Kidney epithelial cell (primary cell): Measurements from ENCODE around the gene LTB4R. TPM values are rescaled to one million over a fixed set of nuclear protein-coding genes. Genes with fewer than 3 reads are reported as not detected.

ENCODE experiments used
- DNase-seq: peaks from one replicate; pipeline ENCODE4 v3.0.0-alpha.2; 2010; ENCODE audit warnings: low read depth
- H3K27me3 ChIP-seq: 2 replicates; pipeline ENCODE4 v1.6.0; 2011; ENCODE audit warnings: low read length; ENCODE audit not compliant: control insufficient read depth, insufficient read depth
- H3K36me3 ChIP-seq: 2 replicates; pipeline ENCODE4 v1.5.1; 2011; ENCODE audit warnings: low read length; ENCODE audit not compliant: control insufficient read depth, insufficient read depth
- H3K4me3 ChIP-seq: 2 replicates; pipeline ENCODE4 v1.5.1; 2011; ENCODE audit warnings: low read depth, mild to moderate bottlenecking, control low read depth, low read length
- total RNA-seq: library from RNA; depleted of rRNA; stranded (reverse); fragments of >200 nt; gene quantifications from 2 replicates; pipeline ENCODE4 v1.2.3, GENCODE V29; 2015
- TF ChIP-seq, protein P1 (sequence below): IDR thresholded peaks from 2 replicates; pipeline ENCODE4 v1.5.1; 2011; ENCODE audit warnings: mild to moderate bottlenecking, moderate library complexity, low read length, control low read depth, inconsistent platforms; ENCODE audit not compliant: insufficient read depth, poor library complexity, severe bottlenecking

The LTB4R gene
- total RNA-seq, 1 donor from 2014 or later: 2.8 TPM

- TF ChIP-seq, protein P1, sequence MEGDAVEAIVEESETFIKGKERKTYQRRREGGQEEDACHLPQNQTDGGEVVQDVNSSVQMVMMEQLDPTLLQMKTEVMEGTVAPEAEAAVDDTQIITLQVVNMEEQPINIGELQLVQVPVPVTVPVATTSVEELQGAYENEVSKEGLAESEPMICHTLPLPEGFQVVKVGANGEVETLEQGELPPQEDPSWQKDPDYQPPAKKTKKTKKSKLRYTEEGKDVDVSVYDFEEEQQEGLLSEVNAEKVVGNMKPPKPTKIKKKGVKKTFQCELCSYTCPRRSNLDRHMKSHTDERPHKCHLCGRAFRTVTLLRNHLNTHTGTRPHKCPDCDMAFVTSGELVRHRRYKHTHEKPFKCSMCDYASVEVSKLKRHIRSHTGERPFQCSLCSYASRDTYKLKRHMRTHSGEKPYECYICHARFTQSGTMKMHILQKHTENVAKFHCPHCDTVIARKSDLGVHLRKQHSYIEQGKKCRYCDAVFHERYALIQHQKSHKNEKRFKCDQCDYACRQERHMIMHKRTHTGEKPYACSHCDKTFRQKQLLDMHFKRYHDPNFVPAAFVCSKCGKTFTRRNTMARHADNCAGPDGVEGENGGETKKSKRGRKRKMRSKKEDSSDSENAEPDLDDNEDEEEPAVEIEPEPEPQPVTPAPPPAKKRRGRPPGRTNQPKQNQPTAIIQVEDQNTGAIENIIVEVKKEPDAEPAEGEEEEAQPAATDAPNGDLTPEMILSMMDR: no peak
- H3K4me3 ChIP-seq: no peak overlapping the region
Observed at GRCh38 chr14:24285351-24285750, 26.0 kb upstream of the LTB4R start.

GRCh38 chr14:24286996-24287395 is 24.3 kb upstream of the LTB4R start:
- TF ChIP-seq, protein P1: no peak
- Histone ChIP-seq H3K36me3 (peaks cover 1% of the 10 kb centered on the region), H3K4me3 (no peak overlapping the region), H3K27me3 (no peaks in the 10 kb centered on the region)
- DNase-seq: no peak

More at GRCh38 chr14:24285351-24285750, 26.0 kb upstream of the LTB4R start:
- H3K27me3 ChIP-seq: no peaks in the 10 kb centered on the region
- no peaks in the 10 kb centered on the region for H3K36me3 ChIP-seq
- no peak for DNase-seq

DNA sequence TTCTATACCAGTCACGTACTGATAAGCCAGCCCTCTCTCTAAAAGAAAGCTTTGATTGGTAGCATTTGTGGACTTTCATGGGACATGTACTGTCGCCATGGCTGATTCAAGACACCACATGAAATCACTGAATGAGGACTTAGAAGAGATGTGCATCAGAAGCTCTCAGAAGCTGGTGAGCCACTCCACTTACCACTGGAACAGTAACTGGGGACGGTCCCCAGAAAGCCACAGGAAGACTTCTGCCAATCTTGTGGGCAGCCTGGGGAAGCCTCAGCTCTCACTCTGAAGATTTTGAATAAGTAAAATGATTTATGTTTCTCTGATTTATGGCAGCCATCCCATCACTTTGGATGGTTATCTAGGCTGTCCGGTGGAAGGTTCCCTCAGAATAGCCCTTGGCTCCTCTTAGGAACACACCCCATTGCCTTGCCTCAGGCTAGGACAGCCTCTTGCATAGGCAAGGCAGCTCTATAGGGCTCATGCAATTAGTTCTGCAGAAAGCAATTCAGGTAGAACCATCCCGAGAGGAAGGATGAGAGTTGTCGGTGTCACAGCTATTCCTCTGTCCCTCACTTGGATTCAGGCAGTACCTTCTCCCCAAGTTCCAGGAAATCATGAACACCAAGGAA is 21.5 kb upstream of the LTB4R start:
- no peaks in the 10 kb centered on the region for H3K27me3 ChIP-seq
- no peak overlapping the region for H3K4me3 ChIP-seq
- H3K36me3 ChIP-seq: peaks cover 1% of the 10 kb centered on the region
- no peak for DNase-seq
- TF ChIP-seq, protein P1: no peak

DNA sequence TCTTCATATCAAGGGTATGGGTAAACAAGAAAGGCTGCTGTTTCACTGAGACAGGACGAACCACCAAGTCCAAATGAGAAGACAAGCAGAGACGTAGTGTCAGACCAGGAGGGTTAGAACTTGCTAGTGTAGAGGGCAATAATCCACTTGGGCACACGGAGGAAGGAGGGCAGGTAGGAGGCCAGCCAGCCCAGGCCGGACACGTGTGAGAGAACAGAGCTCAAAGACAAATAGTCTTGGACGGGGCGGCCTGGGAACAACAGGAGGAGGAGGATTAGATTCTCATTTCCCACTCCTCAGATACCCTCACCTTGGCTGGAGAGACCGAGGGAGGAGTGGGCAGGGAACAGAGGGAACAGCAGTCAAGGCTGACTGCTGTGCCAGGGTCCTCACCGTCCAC is 20.6 kb upstream of the LTB4R start:
- TF ChIP-seq, protein P1: no peak
- no peak for DNase-seq
- peaks cover 1% of the 10 kb centered on the region for H3K36me3 ChIP-seq
- no peak overlapping the region for H3K4me3 ChIP-seq
- H3K27me3 ChIP-seq: no peaks in the 10 kb centered on the region

DNA sequence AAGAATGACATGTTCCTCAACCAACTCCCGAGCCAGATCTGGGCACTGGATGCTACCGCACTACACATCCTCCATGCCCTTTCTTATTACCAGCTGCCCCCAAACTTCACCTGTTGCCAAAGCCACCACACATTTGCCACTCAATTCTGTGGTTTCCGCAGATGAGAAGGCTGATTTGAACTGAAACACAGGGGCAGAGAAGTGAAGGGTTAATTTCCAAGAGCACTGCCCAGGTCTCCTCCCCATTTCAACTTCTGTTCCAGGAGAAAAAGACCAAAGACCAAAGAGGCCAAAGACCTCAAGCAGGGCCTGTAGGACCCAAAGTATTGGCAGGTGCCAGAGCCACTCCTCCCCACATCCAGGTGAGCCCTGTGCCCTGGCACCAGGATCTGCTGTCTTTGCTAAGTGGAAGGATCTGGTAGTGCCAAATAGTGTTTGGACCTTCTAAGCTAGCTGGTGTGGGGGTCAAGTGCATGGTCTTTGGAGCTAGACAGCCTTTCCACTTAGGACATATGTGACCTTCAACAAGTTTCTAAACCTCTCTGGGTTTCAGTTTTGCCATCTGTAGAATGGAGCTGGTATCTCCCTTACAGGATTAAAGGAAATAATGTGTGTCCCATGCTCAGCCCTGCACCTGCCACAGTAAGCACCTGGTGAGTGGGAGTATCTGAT is 19.7 kb upstream of the LTB4R start:
- H3K36me3 ChIP-seq: peaks cover 1% of the 10 kb centered on the region
- TF ChIP-seq, protein P1: no peak
- no peak for DNase-seq
- no peak overlapping the region for H3K4me3 ChIP-seq
- no peaks in the 10 kb centered on the region for H3K27me3 ChIP-seq
